ENCODE measurements around the gene COL12A1. TPM values are rescaled to one million over a fixed set of nuclear protein-coding genes. Genes with fewer than 3 reads are reported as not detected.

The COL12A1 gene
- total RNA-seq, 1 donor from 2014 or later: 1.3 TPM

DNA sequence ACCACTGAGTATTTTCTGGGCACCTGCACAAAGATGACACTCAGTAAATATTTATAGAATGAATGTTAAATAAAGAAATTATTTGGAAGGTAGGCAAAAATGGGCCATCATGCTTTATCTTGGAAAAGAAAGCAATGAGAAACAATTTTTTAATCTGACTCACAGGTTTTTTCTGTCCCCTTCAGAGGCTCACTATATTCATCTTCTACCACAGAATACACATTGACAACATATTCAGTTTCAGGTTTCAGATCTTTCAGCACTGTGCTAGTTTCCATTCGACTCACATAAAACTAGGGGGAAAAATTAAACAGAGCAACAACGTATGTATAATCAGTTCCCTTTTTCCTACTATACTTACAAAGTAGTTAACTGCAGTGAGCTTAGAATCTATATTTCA is 58.3 kb downstream of the COL12A1 start:
- H3K4me3 Mint-ChIP-seq: no peak overlapping the region
- H4K20me1 ChIP-seq (ENCODE audit: low read depth): no peaks in the 10 kb centered on the region
- no peaks in the 10 kb centered on the region for H3K79me2 ChIP-seq (ENCODE audit: low read depth)
- H3K9me3 ChIP-seq (ENCODE audit: low read depth): no peaks in the 10 kb centered on the region
- H3K36me3 Mint-ChIP-seq: no peaks in the 10 kb centered on the region
- TF ChIP-seq, protein P1, sequence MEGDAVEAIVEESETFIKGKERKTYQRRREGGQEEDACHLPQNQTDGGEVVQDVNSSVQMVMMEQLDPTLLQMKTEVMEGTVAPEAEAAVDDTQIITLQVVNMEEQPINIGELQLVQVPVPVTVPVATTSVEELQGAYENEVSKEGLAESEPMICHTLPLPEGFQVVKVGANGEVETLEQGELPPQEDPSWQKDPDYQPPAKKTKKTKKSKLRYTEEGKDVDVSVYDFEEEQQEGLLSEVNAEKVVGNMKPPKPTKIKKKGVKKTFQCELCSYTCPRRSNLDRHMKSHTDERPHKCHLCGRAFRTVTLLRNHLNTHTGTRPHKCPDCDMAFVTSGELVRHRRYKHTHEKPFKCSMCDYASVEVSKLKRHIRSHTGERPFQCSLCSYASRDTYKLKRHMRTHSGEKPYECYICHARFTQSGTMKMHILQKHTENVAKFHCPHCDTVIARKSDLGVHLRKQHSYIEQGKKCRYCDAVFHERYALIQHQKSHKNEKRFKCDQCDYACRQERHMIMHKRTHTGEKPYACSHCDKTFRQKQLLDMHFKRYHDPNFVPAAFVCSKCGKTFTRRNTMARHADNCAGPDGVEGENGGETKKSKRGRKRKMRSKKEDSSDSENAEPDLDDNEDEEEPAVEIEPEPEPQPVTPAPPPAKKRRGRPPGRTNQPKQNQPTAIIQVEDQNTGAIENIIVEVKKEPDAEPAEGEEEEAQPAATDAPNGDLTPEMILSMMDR (IDR thresholded peaks at IDR 0.05): no peak
- TF ChIP-seq EZH2phosphoT487 (IDR thresholded peaks at IDR 0.05) (no peak), EZH2 (IDR thresholded peaks at IDR 0.05) (no peak)
- no peaks in the 10 kb centered on the region for H3F3A ChIP-seq (ENCODE audit: low read depth)
- H3K27ac ChIP-seq: no peak overlapping the region
- H2AFZ ChIP-seq (replicated peaks): no peak overlapping the region
- H3K27me3 Mint-ChIP-seq (ENCODE audit: insufficient read depth, low read depth): no peaks in the 10 kb centered on the region
- no peak overlapping the region for H3K4me2 ChIP-seq
- DNase-seq (ENCODE audit: low spot score): no peak
- H3K36me3 ChIP-seq: no peaks in the 10 kb centered on the region
- no peak overlapping the region for H3K9ac ChIP-seq
- H3K4me1 ChIP-seq: no peaks in the 10 kb centered on the region
- no peak overlapping the region for H3K4me3 ChIP-seq
- no peaks in the 10 kb centered on the region for H3K27me3 ChIP-seq
- H3K27ac Mint-ChIP-seq: no peak overlapping the region
- no peaks in the 10 kb centered on the region for H3K9me3 Mint-ChIP-seq
- no peaks in the 10 kb centered on the region for H3K4me1 Mint-ChIP-seq

DNA sequence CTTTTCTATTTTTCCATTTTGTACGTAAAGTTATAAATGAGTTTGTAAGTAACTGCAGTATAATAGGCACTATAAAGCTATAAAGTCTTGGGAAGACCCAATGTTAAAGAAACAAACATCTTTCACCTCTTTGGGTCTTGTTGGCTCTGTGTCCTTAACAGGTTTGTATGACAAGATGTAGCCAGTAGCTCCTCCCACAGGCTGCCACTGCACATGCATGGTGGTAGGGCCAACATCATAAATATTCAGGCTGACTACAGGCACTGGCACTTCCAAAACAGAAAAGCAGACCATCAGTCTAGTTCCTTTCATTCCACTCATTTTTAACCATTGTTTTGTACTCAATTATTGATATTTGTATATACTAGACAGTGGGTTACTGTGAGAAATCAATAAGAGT is 59.9 kb downstream of the COL12A1 start:
- TF ChIP-seq EZH2 (IDR thresholded peaks at IDR 0.05) (no peak), EZH2phosphoT487 (IDR thresholded peaks at IDR 0.05) (no peak)
- TF ChIP-seq, protein P1 (IDR thresholded peaks at IDR 0.05): peak; percentile 32
- peak; percentile 32 for DNase-seq (ENCODE audit: low spot score)
- Mint-ChIP-seq H3K27me3 (ENCODE audit: insufficient read depth, low read depth) (no peaks in the 10 kb centered on the region), H3K27ac (no peak overlapping the region), H3K9me3 (no peaks in the 10 kb centered on the region), H3K36me3 (no peaks in the 10 kb centered on the region), H3K4me1 (no peaks in the 10 kb centered on the region), H3K4me3 (no peak overlapping the region)
- H3K79me2 ChIP-seq (ENCODE audit: low read depth): no peaks in the 10 kb centered on the region
- H4K20me1 ChIP-seq (ENCODE audit: low read depth): no peaks in the 10 kb centered on the region
- no peaks in the 10 kb centered on the region for H3K27me3 ChIP-seq
- no peak overlapping the region for H3K9ac ChIP-seq
- no peak overlapping the region for H3K27ac ChIP-seq
- H3K4me3 ChIP-seq: no peak overlapping the region
- no peak overlapping the region for H3K4me2 ChIP-seq
- no peaks in the 10 kb centered on the region for H3K4me1 ChIP-seq
- H2AFZ ChIP-seq (replicated peaks): no peak overlapping the region
- no peaks in the 10 kb centered on the region for H3F3A ChIP-seq (ENCODE audit: low read depth)
- H3K36me3 ChIP-seq: no peaks in the 10 kb centered on the region
- no peaks in the 10 kb centered on the region for H3K9me3 ChIP-seq (ENCODE audit: low read depth)

DNA sequence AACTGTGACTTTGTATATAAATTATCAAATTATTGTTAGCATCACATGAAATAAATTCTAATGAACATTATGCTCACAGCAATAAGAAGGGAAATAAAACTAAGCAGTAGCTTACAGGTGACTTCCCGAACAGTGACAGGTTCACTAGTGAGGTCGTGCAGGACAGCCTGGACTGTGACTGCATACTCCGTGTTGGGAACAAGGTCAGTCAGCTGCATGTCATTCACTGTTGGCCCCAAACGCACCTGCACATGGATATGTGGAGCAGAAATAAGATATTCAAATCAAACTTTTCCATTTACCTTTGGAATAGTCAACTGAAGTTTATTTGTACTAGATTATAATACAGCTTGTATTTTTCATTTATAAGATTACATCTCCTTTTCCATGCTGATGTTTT is 60.6 kb downstream of the COL12A1 start:
- no peak overlapping the region for H3K9ac ChIP-seq
- Mint-ChIP-seq H3K4me1 (no peaks in the 10 kb centered on the region), H3K4me3 (no peak overlapping the region), H3K27ac (no peak overlapping the region), H3K27me3 (ENCODE audit: insufficient read depth, low read depth) (no peaks in the 10 kb centered on the region), H3K36me3 (no peaks in the 10 kb centered on the region), H3K9me3 (no peaks in the 10 kb centered on the region)
- no peaks in the 10 kb centered on the region for H3K9me3 ChIP-seq (ENCODE audit: low read depth)
- no peak for DNase-seq (ENCODE audit: low spot score)
- H3K4me3 ChIP-seq: no peak overlapping the region
- H2AFZ ChIP-seq (replicated peaks): no peak overlapping the region
- H3K4me2 ChIP-seq: no peak overlapping the region
- TF ChIP-seq EZH2phosphoT487 (IDR thresholded peaks at IDR 0.05): no peak
- TF ChIP-seq EZH2 (IDR thresholded peaks at IDR 0.05): no peak
- TF ChIP-seq, protein P1 (IDR thresholded peaks at IDR 0.05): no peak
- no peaks in the 10 kb centered on the region for H3K27me3 ChIP-seq
- H3K36me3 ChIP-seq: no peaks in the 10 kb centered on the region
- H3K27ac ChIP-seq: no peak overlapping the region
- no peaks in the 10 kb centered on the region for H3F3A ChIP-seq (ENCODE audit: low read depth)
- H3K79me2 ChIP-seq (ENCODE audit: low read depth): no peaks in the 10 kb centered on the region
- no peaks in the 10 kb centered on the region for H4K20me1 ChIP-seq (ENCODE audit: low read depth)
- no peaks in the 10 kb centered on the region for H3K4me1 ChIP-seq
